IPS-18a (cell line): ENCODE results near the gene SART1.

Experiments used
- H3K27ac ChIP-seq: one replicate; pipeline ENCODE4 v1.5.1; 2013; ENCODE audit warnings: low read length
- H3K27me3 ChIP-seq: one replicate; pipeline ENCODE4 v1.6.1; 2013; ENCODE audit warnings: mild to moderate bottlenecking, low read length; ENCODE audit not compliant: control insufficient read depth, insufficient read depth
- H3K36me3 ChIP-seq: one replicate; pipeline ENCODE4 v1.6.1; 2013; ENCODE audit warnings: low read depth, low read length; ENCODE audit not compliant: control insufficient read depth
- H3K4me1 ChIP-seq: one replicate; pipeline ENCODE4 v1.6.1; 2013; ENCODE audit warnings: low read depth, low read length; ENCODE audit not compliant: control insufficient read depth
- H3K4me3 ChIP-seq: one replicate; pipeline ENCODE4 v1.5.1; 2013; ENCODE audit warnings: low read length
- H3K9ac ChIP-seq: one replicate; pipeline ENCODE4 v1.6.1; 2013; ENCODE audit warnings: mild to moderate bottlenecking, low read length, moderate library complexity
- H3K9me3 ChIP-seq: one replicate; pipeline ENCODE4 v1.6.1; 2013; ENCODE audit warnings: low read depth, low read length; ENCODE audit not compliant: control insufficient read depth

Gene SART1

GRCh38 chr11:65972116-65972515 is 10.6 kb downstream of the SART1 start:
- Histone ChIP-seq H3K4me1 (no peaks in the 10 kb centered on the region), H3K4me3 (no peak overlapping the region), H3K27me3 (no peaks in the 10 kb centered on the region), H3K9me3 (no peaks in the 10 kb centered on the region), H3K27ac (no peak overlapping the region), H3K9ac (no peak overlapping the region), H3K36me3 (peaks cover 40% of the 10 kb centered on the region)

GRCh38 chr11:65973439-65974110 is 12.0 kb downstream of the SART1 start:
- peaks cover 40% of the 10 kb centered on the region for H3K36me3 ChIP-seq
- H3K4me3 ChIP-seq = no peak overlapping the region
- H3K9ac ChIP-seq = no peak overlapping the region
- H3K27me3 ChIP-seq = no peaks in the 10 kb centered on the region
- H3K9me3 ChIP-seq = no peaks in the 10 kb centered on the region
- no peaks in the 10 kb centered on the region for H3K4me1 ChIP-seq
- no peak overlapping the region for H3K27ac ChIP-seq

- peaks cover 36% of the 10 kb centered on the region for H3K36me3 ChIP-seq
- H3K27ac ChIP-seq = no peak overlapping the region
Measured at GRCh38 chr11:65975771-65976170, 14.2 kb downstream of the SART1 start.

GRCh38 chr11:65976216-65977176 is 15.0 kb downstream of the SART1 start:
- H3K4me3 ChIP-seq = no peak overlapping the region

More at GRCh38 chr11:65975771-65976170, 14.2 kb downstream of the SART1 start:
- Histone ChIP-seq H3K4me3 (no peak overlapping the region), H3K4me1 (no peaks in the 10 kb centered on the region), H3K9me3 (no peaks in the 10 kb centered on the region), H3K9ac (no peak overlapping the region), H3K27me3 (no peaks in the 10 kb centered on the region)

GRCh38 chr11:65977621-65978390 is 16.3 kb downstream of the SART1 start:
- no peaks in the 10 kb centered on the region for H3K9me3 ChIP-seq
- no peak overlapping the region for H3K27ac ChIP-seq
- no peaks in the 10 kb centered on the region for H3K27me3 ChIP-seq
- no peaks in the 10 kb centered on the region for H3K4me1 ChIP-seq
- no peak overlapping the region for H3K9ac ChIP-seq
- no peak overlapping the region for H3K4me3 ChIP-seq
- peaks cover 36% of the 10 kb centered on the region for H3K36me3 ChIP-seq

More at GRCh38 chr11:65976216-65977176, 15.0 kb downstream of the SART1 start:
- H3K9ac ChIP-seq = no peak overlapping the region
- peaks cover 36% of the 10 kb centered on the region for H3K36me3 ChIP-seq
- no peak overlapping the region for H3K27ac ChIP-seq
- no peaks in the 10 kb centered on the region for H3K4me1 ChIP-seq
- no peaks in the 10 kb centered on the region for H3K9me3 ChIP-seq
- H3K27me3 ChIP-seq = no peaks in the 10 kb centered on the region

GRCh38 chr11:65978391-65979238 is 17.1 kb downstream of the SART1 start:
- H3K36me3 ChIP-seq = peaks cover 29% of the 10 kb centered on the region
- no peak overlapping the region for H3K9ac ChIP-seq
- no peaks in the 10 kb centered on the region for H3K4me1 ChIP-seq
- no peak overlapping the region for H3K4me3 ChIP-seq
- H3K27ac ChIP-seq = no peak overlapping the region
- no peaks in the 10 kb centered on the region for H3K27me3 ChIP-seq
- no peaks in the 10 kb centered on the region for H3K9me3 ChIP-seq

- Histone ChIP-seq H3K36me3 (peaks cover 27% of the 10 kb centered on the region), H3K4me3 (no peak overlapping the region), H3K4me1 (no peaks in the 10 kb centered on the region), H3K27ac (no peak overlapping the region), H3K27me3 (no peaks in the 10 kb centered on the region), H3K9ac (no peak overlapping the region), H3K9me3 (no peaks in the 10 kb centered on the region)
Measured at GRCh38 chr11:65979261-65979759, 17.8 kb downstream of the SART1 start.

GRCh38 chr11:65981101-65981740 is 19.7 kb downstream of the SART1 start:
- Histone ChIP-seq H3K9ac (no peak overlapping the region), H3K4me3 (no peak overlapping the region), H3K27ac (no peak overlapping the region), H3K27me3 (no peaks in the 10 kb centered on the region), H3K9me3 (no peaks in the 10 kb centered on the region), H3K36me3 (peaks cover 26% of the 10 kb centered on the region), H3K4me1 (no peaks in the 10 kb centered on the region)

- no peak overlapping the region for H3K27ac ChIP-seq
Measured at GRCh38 chr11:65981972-65982823, 20.7 kb downstream of the SART1 start.

More at GRCh38 chr11:65981972-65982823, 20.7 kb downstream of the SART1 start:
- Histone ChIP-seq H3K4me1 (no peaks in the 10 kb centered on the region), H3K9me3 (no peaks in the 10 kb centered on the region), H3K4me3 (no peak overlapping the region), H3K27me3 (no peaks in the 10 kb centered on the region), H3K36me3 (peaks cover 18% of the 10 kb centered on the region), H3K9ac (no peak overlapping the region)
